Subcutaneous abdominal adipose tissue (tissue), 5 donors: ENCODE results near the gene PITX3.
"Not testable (repeated sequence)": the region's sequence is repeated elsewhere in the genome, so short reads cannot be mapped to it uniquely, and the experiment has no call there.

Source experiments
- H3K27ac ChIP-seq: one replicate; pipeline ENCODE4 v1.7.0; 2013; ENCODE audit warnings: low read depth, mild to moderate bottlenecking, inconsistent platforms, low read length, moderate library complexity
- H3K27me3 ChIP-seq, 5 donors: one replicate each; pipeline ENCODE4 v1.7.0; 2013; ENCODE audit warnings: low read length in 5 of 5, inconsistent platforms in 1 of 5; ENCODE audit not compliant: control insufficient read depth in 5 of 5, insufficient read depth in 4 of 5
- H3K36me3 ChIP-seq, 5 donors: one replicate each; pipeline ENCODE4 v1.7.0; 2013; ENCODE audit warnings: low read length in 5 of 5; ENCODE audit not compliant: control insufficient read depth in 5 of 5, insufficient read depth in 5 of 5
- H3K4me1 ChIP-seq, 5 donors: one replicate each; pipeline ENCODE4 v1.7.0; 2013; ENCODE audit warnings: low read length in 5 of 5, mild to moderate bottlenecking in 3 of 5, moderate library complexity in 1 of 5; ENCODE audit not compliant: control insufficient read depth in 5 of 5, insufficient read depth in 5 of 5
- H3K4me3 ChIP-seq, 5 donors: one replicate each; pipeline ENCODE4 v1.7.0; 2013; ENCODE audit warnings: low read length in 5 of 5, low read depth in 1 of 5
- H3K9ac ChIP-seq, 5 donors: one replicate each; pipeline ENCODE4 v1.7.0; 2013; ENCODE audit warnings: low read length in 5 of 5, mild to moderate bottlenecking in 4 of 5, moderate library complexity in 3 of 5
- H3K9me3 ChIP-seq, 5 donors: one replicate each; pipeline ENCODE4 v1.7.0; 2013; ENCODE audit warnings: low read length in 5 of 5; ENCODE audit not compliant: control insufficient read depth in 5 of 5
- donor health status: healthy.
- donor health status: healthy.
- donor health status: healthy.
- donor health status: healthy.
- donor health status: healthy.

The PITX3 gene

GRCh38 chr10:102262744-102263370 lies 21.5 kb upstream of the PITX3 start:
- no peaks in the 10 kb centered on the region for H3K27me3 ChIP-seq
- no peak overlapping the region for H3K27ac ChIP-seq
- H3K36me3 ChIP-seq = peaks cover 9 to 29% (median 19%) of the 10 kb centered on the region in 5 donors
- H3K4me1 ChIP-seq = peaks cover 0 to 28% (median 19%) of the 10 kb centered on the region in 5 donors
- H3K9me3 ChIP-seq = no peaks in the 10 kb centered on the region
- H3K4me3 ChIP-seq = no peak overlapping the region
- peak overlapping the region in 1 of 5 donors; percentile 9 for H3K9ac ChIP-seq

GRCh38 chr10:102261842-102262241 lies 20.5 kb upstream of the PITX3 start:
- Histone ChIP-seq H3K9ac (peak overlapping the region in 1 of 5 donors; percentile 9), H3K27me3 (no peaks in the 10 kb centered on the region), H3K36me3 (peaks cover 9 to 29% (median 19%) of the 10 kb centered on the region in 5 donors), H3K27ac (no peak overlapping the region), H3K4me3 (no peak overlapping the region), H3K9me3 (no peaks in the 10 kb centered on the region), H3K4me1 (peaks cover 0 to 21% (median 15%) of the 10 kb centered on the region in 5 donors)

GRCh38 chr10:102261196-102261595 lies 19.9 kb upstream of the PITX3 start:
- no peaks in the 10 kb centered on the region for H3K9me3 ChIP-seq
- H3K27ac ChIP-seq = peak overlapping the region; percentile 10

GRCh38 chr10:102255404-102255803 lies 14.1 kb upstream of the PITX3 start:
- Histone ChIP-seq H3K4me3 (no peak overlapping the region), H3K4me1 (no peaks in the 10 kb centered on the region), H3K27ac (no peak overlapping the region), H3K27me3 (no peaks in the 10 kb centered on the region), H3K9ac (no peak overlapping the region), H3K9me3 (no peaks in the 10 kb centered on the region), H3K36me3 (peaks cover 3 to 13% (median 7%) of the 10 kb centered on the region in 5 donors)

More at GRCh38 chr10:102261196-102261595, 19.9 kb upstream of the PITX3 start:
- Histone ChIP-seq H3K36me3 (peaks cover 9 to 29% (median 19%) of the 10 kb centered on the region in 5 donors), H3K4me1 (peaks cover 0 to 21% (median 15%) of the 10 kb centered on the region in 5 donors), H3K4me3 (no peak overlapping the region), H3K9ac (no peak overlapping the region), H3K27me3 (no peaks in the 10 kb centered on the region)

- Histone ChIP-seq H3K4me3 (no peak overlapping the region), H3K9me3 (no peaks in the 10 kb centered on the region), H3K9ac (no peak overlapping the region), H3K27ac (no peak overlapping the region), H3K27me3 (no peaks in the 10 kb centered on the region), H3K4me1 (no peaks in the 10 kb centered on the region), H3K36me3 (peaks cover 2 to 6% (median 3%) of the 10 kb centered on the region in 5 donors)
These were observed 13.1 kb upstream of the PITX3 start for GRCh38 chr10:102254426-102254825.

GRCh38 chr10:102252508-102252907 lies 11.2 kb upstream of the PITX3 start:
- H3K36me3 ChIP-seq = not testable (repeated sequence)

GRCh38 chr10:102247734-102248133 lies 6.4 kb upstream of the PITX3 start:
- H3K27ac ChIP-seq = peak overlapping the region; percentile 95
- H3K4me3 ChIP-seq = no peak overlapping the region
- peak overlapping the region in 1 of 5 donors; percentile 4 for H3K9ac ChIP-seq
- peaks cover 0 to 4% (median 0%) of the 10 kb centered on the region in 5 donors for H3K36me3 ChIP-seq
- H3K4me1 ChIP-seq = peaks cover 5 to 40% (median 36%) of the 10 kb centered on the region in 5 donors
- H3K9me3 ChIP-seq = no peaks in the 10 kb centered on the region
- no peaks in the 10 kb centered on the region for H3K27me3 ChIP-seq

More at GRCh38 chr10:102252508-102252907, 11.2 kb upstream of the PITX3 start:
- peaks cover 2 to 13% (median 10%) of the 10 kb centered on the region in 5 donors for H3K4me1 ChIP-seq
- H3K27ac ChIP-seq, H3K4me3 ChIP-seq, H3K9me3 ChIP-seq, H3K27me3 ChIP-seq, H3K9ac ChIP-seq: not testable (repeated sequence)

- Histone ChIP-seq H3K9me3 (no peaks in the 10 kb centered on the region), H3K9ac (peak overlapping the region; percentile 81 to 98 (median 97)), H3K36me3 (peaks cover 0 to 4% (median 0%) of the 10 kb centered on the region in 5 donors), H3K27ac (peak overlapping the region; percentile 95), H3K4me1 (peaks cover 7 to 52% (median 45%) of the 10 kb centered on the region in 5 donors), H3K4me3 (peak overlapping the region; percentile 91 to 99 (median 96)), H3K27me3 (no peaks in the 10 kb centered on the region)
These were observed 4.9 kb upstream of the PITX3 start for GRCh38 chr10:102246261-102246660.

- Histone ChIP-seq H3K9me3 (no peaks in the 10 kb centered on the region), H3K4me1 (peaks cover 7 to 55% (median 48%) of the 10 kb centered on the region in 5 donors), H3K9ac (peak overlapping the region; percentile 81 to 98 (median 97)), H3K36me3 (peaks cover 0 to 4% (median 0%) of the 10 kb centered on the region in 5 donors), H3K27ac (peak overlapping the region; percentile 95), H3K4me3 (peak overlapping the region; percentile 91 to 99 (median 96)), H3K27me3 (no peaks in the 10 kb centered on the region)
These were observed 4.6 kb upstream of the PITX3 start for GRCh38 chr10:102245932-102246251.

- H3K4me3 ChIP-seq = peak within 1 kb of the TSS; percentile 91 to 99 (median 96)
- H3K27ac ChIP-seq = peak within 1 kb of the TSS; percentile 95
- peak within 1 kb of the TSS; percentile 81 to 98 (median 97) for H3K9ac ChIP-seq
- H3K36me3 ChIP-seq = peaks cover 0 to 4% (median 0%) of the 10 kb centered on the region in 5 donors
- H3K4me1 ChIP-seq = peaks cover 7 to 61% (median 54%) of the 10 kb centered on the region in 5 donors
- H3K9me3 ChIP-seq = no peaks in the 10 kb centered on the region
- no peaks in the 10 kb centered on the region for H3K27me3 ChIP-seq
These were observed 4.0 kb upstream of the PITX3 start, which contains the start of gene GBF1 for GRCh38 chr10:102245082-102245931. GBF1 (plus strand) TSS chr10:102245532; CDS start chr10:102258939, 13,407 bp downstream.
